OCI-LY1 (cell line): ENCODE results near the gene MYBPHL.

ENCODE experiments used
- CTCF ChIP-seq: fragments of 200-600 bp; sonication (generic), shearing (Covaris generic); IDR thresholded peaks from 2 replicates; pipeline ENCODE4 v1.5.1; 2017; ENCODE audit warnings: mild to moderate bottlenecking, antibody characterized with exemption, low read length, moderate library complexity, mixed read lengths
- EZH2 ChIP-seq: fragments of 200-600 bp; sonication (generic), shearing (Covaris generic); IDR thresholded peaks from 2 replicates; pipeline ENCODE4 v1.8.0; 2017; ENCODE audit warnings: borderline replicate concordance, mixed run types, mild to moderate bottlenecking, antibody characterized with exemption, low read length, moderate library complexity, mixed read lengths

GRCh38 chr1:109255097-109255651 lies 51.6 kb downstream of the MYBPHL start:
- TF ChIP-seq CTCF = no peak
- no peak for TF ChIP-seq EZH2
